GM21786 (cell line): Measurements from ENCODE around the gene PDGFRA.
A peak's percentile ranks its signal among the peaks of the same experiment; 100 is the strongest.
"Not testable (repeated sequence)": the region's sequence is repeated elsewhere in the genome, so short reads cannot be mapped to it uniquely, and the experiment has no call there.

Source experiments
- ATAC-seq: cut with Tn5 transposase; IDR thresholded peaks from one replicate; pipeline ENCODE4 v1.9.1; 2021; ENCODE audit not compliant: unreplicated experiment

The PDGFRA gene

DNA sequence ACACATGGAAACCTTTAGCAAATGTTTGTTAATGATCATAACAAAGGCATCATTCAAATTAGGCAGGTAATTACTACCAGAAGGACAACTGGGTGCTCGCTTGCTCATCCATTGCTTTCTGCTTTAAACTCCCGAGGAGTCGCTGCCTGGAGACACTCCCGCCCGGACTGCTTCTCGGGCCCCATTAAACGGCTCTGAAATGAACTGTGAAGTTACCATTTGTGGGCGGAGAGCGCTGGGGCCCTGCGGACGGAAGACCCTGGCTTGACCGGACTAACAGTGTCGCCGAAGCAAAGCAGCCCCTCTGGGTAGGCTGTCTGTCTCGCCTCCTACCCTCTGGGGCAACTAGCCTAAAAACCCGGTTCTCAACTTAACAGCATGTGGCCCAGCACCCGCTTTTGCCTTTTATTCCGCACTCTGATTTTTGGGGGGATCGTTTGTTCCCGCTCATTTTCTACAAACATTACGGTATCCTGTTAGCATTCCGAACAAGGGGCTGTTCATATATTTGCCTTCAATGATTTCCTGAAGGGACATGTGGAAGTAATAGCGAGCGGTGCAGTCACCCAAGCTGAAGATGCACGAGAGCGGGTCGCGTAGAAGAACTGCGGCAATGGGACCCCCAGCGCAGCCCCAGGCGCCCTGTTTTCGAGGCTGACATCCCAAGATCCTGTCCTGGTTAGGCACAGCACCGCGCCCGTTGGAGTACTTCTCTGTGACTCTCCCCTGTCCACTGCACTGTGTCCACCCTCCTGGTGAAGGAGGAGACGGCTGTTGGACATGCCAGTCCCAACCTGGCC is 1.6 kb upstream of the PDGFRA start:
- ATAC-seq: no peak

DNA sequence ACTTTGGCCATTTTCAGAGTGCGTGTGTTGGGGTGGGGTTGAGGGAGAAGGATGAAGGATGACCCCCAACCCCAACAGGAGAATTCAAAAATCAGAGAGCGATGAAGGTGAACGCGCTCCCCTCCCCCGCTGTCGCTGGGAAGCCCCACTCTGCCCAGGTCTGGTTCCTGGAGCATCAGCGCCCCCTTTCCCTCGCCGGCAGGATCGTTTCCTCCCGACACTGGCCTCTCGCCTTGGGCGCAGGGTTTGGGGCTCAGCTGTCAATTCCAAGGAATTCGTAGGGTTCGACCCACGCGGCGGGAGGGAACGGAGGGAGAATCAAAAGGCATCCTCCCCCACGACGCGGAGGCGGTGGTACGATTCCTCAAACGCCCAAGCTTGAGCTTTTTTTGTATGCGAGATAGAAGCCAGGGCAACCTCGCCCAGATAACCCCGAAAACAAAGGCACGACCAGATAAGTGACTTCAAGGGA is 1.0 kb upstream of the PDGFRA start:
- no peak for ATAC-seq

DNA sequence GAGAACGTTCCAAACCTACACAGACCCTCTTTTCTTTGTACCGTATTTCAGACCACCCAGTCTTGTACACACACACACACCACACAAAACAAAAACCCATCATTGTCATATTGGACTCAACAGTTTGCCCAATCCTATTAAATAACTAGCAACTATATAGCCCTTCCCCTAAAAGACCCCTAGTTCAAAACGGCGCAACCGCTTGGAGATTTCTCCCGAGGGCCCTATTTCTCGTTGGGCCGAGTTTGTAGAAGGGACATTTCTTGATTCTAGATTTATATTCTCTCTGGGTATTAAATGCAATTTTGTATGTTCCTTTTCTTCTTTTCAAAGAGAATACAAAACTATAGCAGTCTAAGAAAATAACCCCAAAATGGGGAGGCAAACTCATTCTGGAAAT is 547 bp upstream of the PDGFRA start:
- ATAC-seq: no peak

DNA sequence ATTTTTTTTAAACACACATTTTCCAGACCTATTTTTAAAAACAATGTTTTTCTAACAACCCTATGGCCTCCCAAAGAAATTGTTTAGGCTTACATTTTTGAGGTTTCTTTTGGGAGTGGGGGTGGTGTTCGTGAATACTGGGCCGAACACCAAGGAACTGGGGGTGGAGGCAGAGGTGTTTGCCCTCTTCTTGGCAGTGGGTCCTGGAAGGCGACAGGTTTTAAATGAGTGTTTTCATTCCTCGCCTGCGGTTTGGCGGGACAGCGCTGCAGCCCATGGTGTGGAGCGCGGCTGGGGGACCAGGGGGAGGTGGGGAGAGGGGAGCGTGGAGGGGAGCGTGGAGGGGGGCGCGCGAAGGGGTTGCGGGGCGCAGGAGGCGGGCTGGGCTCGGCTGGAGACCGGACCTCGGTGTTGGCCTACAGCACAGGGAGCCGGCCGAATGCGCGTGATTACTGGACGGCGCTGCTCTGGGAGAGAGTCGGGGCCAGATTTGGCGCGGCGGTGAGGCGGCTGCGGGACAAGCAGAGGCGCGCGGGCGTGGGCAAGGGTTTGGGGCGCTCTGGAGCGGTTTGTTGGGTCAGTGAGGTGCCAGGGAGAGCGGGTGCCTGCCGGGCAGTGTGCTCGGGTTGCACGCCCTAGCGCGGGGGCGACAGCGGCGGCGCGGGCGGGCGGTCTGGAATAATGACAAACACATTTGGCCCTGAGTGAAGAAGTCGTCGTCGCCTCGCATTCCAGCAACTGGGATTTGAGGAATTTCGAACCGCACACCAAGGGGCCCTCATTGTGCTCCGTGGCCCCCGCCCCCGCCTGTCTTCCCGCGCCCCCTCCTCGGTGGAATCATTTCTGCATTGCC is 764 bp downstream of the PDGFRA start:
- ATAC-seq: no peak

DNA sequence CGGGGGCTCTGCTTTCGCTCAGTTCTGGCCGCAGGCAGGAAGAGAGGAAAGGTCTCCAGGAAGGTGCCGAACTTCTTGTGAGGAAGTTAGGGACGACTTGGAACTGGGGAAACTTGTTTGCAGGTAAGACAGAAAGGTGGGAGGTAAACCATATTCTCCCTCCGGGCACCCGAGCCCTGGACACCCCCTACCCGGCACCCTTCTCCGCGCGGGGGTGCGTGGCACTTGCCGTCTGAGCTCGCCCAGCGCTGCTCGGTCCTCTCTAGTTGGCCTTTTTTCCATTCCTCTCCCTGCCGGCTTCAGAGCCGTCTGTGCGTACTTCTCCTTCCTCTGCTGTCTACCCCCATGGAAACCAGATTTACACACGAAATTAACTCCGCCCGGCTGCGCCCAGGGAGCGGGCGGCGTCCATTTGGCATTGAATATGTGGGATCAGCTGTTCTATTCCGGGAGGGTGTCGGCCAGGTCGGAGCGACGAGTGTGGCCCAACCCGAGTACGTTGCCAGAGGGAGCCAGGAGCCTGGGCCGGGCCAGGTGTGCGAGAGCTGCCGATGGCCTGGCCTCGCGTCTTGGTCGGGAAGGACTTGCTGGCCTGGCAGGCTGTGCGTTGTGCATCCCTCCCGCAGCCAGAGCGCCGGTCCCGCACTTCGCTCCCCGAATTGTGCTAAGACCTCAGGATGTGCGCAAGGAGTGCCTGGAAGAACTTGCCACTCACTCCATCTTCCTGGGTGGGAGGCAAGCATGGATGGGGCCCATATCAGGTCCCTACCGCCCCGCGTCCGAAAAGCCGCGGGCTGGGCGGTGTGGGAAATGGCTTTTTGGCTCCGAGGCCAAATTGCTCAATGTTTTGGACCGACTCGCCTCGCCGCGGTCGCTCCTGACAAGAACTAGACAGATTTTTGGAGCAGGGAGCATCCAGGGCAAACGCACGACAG is 1.7 kb downstream of the PDGFRA start:
- no peak for ATAC-seq

DNA sequence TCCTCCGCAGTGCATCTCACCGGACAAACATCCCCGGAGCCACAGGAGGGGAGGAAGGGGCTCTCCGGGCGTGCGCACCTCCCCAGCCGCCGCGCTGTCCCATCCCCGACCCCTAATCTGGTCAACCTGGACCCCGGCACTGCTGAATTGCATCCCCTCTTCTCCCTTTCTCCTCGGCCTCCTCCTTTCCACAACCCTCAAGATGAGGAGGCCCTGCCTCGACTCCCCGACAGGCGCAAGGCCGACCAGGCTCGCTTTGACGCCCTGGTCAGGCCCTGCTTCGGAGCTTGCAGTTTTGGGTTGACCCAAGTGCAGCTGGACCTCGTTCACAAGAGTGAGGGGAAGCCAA is 2.3 kb downstream of the PDGFRA start:
- ATAC-seq: no peak

DNA sequence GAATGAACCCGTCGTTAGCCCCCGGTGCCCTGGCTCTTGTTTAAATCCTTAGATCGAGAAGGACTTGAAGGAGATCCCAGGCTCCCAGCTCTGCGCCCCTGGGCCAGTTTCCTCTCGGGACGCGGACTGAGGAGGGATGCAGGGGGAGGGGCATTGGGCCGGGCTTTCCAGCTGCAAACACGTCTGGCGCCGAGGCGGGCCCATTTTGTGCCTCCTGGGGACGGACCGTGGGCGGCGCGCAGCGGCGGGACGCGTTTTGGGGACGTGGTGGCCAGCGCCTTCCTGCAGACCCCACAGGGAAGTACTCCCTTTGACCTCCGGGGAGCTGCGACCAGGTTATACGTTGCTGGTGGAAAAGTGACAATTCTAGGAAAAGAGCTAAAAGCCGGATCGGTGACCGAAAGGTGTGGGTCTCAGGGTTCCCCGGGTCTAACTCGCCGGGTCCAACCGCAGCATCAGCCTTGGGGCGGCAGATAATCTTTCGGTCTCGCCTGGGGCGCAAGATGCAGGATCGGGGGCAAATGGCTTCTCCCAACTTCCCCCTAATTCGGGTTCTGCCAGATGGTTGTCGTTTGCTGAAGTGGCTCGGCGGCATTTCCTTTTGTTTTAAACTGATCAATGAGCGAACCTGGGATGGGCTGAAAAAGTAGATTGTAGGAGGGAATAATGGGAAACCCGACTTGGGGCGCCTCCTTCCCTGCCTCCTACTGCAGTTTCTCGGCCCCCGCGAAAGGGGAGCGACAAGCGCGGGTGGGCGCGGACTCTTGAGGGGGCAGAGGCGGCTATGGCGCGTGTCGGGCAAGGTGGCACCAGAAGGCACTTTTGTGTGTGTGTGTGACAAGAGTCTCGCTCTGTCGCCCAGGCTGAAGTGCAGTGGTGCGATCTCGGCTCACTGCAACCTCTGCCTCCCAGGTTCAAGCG is 2.9 kb downstream of the PDGFRA start:
- no peak for ATAC-seq

DNA sequence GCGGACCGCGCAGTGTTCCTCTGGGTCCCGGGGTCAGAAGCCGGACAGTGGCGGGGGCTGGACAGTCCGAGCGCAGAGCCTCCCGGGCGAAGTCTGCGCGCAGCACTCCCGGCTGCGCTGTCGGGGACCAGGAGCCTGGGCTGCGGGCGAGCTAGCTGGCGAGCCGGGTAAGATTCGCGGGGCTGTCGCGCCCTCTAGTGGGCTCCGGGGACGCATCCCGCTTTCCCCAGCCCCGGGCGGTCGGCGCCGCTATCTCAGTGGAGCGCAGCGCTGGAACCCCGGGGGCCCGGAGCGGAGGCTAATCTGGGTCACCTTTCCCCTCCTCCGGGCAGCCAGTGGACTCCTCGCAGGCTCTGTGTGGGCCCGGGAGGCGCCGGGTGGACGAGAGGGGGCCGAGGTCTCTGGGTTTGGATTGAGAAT is 4.2 kb downstream of the PDGFRA start:
- peak; percentile 80 for ATAC-seq

DNA sequence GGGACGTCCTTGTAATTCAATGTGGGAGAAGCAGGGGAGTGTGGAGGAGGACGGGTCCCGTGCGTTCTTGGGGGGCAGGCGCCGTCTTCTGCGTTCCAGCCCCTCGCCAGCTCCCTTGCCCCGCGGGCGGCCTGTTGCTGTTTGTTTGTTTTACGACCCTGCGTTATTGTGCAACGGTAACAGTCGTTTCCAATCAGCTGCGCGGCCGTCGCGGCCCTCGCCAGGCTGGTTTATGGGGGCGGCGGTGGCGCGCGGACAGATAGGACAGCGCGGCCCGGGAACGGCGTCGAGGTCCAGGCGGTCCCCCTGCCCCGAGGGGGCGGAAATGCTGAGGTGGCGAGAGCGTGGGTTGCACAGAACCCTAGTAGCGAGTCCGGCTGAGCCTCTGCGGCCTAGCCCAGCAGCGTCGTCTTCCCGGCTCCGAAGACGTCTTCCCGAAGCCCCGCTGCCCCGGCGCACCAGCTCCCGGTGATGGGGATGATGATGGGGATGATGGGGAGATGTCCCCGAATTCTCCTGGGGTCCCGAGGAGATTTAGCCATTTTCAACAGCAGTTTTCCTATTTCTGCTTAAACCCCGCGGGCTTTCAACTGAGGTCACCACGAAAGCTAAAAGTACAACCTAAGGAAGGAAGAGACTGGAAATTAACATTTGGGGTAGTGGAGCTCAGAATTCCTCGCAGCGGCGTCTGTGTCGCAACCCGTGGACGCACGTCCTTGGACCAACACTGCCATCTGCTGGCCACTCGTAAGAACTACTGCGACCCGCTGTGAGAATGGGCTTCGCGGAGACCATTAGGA is 4.8 kb downstream of the PDGFRA start:
- ATAC-seq: peak; percentile 45

DNA sequence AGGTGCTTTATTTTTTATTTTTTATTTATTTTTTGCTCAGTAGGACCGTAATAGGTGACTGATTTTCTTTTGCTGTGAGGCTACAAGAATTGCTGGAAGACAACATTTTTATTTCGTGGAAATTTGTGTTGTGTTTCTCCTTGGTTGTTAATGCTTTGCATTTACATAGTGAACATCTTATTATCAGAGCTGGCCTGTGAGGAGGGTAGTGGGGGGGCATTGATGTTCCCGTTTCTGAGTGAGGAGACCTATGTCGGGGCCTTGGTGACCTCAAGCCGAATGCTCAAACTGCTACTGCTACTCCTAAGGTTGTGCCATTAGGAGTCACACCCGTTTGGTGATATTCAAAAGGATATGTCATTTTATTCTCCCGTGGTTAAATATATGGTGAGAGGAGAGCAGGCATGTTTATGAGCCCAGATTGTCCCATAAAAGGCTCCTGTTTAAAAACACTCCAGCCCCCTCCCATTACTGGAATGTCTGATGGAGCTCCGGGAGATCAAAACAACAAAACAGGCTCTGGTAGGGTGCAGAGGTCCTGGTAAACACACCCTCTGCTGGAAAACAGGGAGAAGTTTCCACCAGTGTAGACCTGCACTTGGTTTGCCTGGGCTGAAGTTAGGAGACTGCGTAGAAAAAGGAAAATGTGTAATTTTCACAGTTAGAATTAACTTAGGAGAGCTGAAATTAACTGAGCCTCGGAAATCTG is 5.6 kb downstream of the PDGFRA start:
- ATAC-seq: no peak

DNA sequence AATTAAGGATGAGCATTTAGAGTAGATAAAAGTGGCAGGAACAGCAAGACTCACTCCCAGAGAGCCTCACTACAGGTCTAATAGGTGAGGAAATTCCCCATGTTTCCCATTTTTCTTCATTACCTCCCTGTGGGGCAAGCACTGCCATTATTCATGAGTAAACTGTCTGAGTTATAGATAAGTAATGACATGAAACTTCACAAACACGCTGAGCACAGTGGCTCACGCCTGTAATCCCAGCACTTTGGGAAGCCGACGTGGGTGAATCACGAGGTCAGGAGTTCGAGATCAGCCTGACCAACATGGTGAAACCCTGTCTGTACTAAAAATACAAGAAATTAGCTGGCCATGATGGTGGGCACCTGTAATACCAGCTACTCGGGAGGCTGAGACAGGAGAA is 7.2 kb downstream of the PDGFRA start:
- not testable (repeated sequence) for ATAC-seq

DNA sequence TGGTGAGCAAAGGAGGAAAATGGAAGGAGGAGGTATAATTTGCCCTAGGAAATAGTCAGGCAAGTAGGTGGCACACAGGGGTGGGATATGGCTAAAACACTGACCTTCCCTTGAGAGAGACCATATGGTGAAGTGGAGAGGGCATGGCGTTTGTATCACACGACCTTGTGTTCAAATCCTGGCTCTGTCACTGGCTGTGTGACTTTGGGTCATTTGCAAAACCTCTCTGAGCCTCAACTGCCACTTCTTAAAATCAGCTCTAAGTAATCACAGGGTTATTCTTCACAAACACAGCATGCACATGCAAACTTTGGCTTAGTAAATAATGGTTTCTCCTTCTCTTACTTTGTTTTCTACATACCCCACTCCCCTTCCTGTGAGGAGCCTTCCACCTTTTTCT is 8.7 kb downstream of the PDGFRA start:
- no peak for ATAC-seq

DNA sequence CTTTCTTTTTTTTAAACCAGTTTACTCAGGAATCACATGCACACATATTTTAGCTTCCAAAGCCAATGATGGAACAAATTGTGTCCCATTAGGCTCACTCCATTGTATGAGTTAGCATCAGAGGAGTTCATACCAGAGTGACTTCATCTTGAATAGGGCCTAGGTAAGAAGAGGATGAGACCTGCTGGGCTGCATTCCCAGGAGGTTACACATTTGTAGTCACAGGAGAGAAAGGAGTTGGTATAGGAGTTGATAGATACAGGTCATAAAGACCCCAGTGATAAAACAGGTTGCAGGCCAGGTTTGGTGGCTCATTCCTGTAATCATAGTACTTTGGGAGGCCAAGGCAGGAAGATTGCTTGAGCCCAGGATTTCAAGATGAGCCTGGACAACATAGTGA is 9.3 kb downstream of the PDGFRA start:
- no peak for ATAC-seq

DNA sequence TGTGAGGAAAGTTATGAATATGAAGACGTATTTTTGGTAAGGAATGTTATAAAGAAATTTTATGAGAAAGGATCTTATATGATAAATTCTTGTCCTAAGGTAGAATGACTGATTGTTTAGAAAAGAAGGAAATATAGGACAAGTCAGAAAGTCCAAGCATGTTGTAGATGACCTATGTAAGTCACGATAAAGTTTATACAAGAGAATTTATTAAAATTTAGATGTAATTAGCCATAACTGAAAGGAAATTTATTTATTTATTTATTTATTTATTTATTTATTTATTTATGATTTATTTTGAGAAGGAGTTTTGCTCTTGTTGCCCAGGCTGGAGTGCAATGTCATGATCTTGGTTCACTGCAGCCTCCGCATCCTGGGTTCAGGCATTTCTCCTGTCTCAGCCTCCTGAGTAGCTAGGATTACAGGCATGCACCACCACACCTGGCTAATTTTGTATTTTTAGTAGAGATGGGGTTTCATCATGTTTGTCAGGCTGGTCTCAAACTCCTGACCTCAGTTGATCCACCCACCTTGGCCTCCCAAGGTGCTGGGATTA is 12.3 kb downstream of the PDGFRA start:
- not testable (repeated sequence) for ATAC-seq

DNA sequence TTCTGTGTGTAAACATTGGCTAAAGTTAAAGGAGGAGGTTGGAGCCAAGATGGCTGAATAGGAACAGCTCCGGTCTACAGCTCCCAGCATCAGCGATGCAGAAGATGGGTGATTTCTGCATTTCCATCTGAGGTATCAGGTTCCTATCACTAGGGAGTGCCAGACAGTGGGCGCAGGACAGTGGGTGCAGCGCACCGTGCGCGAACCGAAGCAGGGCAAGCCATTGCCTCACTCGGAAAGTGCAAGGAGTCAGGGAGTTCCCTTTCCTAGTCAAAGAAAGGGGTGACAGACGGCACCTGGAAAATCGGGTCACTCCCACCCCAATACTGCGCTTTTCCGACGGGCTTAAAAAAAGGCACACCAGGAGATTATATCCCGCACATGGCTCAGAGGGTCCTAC is 14.4 kb downstream of the PDGFRA start:
- ATAC-seq: not testable (repeated sequence)

DNA sequence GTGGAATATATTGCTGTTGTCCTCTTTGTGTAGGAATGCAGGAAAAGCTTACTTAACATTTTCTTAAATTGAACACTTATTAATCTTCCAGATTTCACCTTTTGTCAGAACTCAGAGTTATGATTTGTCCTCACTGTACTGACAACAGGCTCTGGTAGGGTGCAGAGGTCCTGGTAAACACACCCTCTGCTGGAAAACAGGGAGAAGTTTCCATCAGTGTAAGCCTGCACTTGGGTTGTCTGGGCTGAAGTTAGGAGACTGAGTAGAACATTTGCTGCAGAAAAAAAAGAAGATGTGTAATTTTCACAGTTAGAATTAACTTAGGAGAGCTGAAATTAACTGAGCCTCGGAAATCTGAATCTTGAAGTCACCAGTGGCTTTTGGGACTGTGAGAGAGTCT is 23.2 kb downstream of the PDGFRA start:
- ATAC-seq: not testable (repeated sequence)

DNA sequence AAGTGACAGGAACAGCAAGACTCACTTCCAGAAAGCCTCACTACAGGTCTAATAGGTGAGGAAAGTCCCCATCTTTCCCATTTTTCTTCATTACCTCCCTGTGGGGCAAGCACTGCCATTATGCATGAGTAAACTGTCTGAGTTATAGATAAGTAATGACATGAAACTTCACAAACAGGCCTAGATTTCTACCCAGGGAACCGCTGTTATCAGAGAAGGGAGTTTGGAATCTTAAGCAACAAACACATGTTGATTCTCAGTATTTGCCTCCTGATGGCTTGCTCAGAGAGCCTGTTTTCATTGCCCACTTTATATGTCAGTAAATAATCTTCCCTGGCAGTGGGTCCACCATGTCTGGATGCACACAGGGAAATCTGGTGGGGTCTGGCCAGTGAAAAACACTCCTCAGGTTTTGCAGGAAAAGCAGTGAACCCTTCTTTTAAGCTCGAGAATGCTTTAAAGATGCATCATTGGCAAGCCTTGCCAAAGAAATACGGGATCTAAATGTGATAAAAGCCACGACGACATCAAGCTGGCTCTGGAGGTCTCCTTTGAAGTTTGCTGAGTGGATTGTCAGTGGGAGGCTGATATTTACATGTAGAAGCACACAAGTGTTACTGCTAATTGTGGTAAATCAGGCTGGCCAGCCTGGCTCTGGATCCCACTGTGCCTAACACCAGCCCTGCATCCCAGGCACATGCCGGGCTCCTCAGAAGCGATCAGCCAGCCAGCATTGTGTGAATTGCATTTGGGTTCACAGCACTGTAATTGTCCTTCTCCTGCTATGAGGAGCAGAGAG is 25.2 kb downstream of the PDGFRA start:
- ATAC-seq: no peak

DNA sequence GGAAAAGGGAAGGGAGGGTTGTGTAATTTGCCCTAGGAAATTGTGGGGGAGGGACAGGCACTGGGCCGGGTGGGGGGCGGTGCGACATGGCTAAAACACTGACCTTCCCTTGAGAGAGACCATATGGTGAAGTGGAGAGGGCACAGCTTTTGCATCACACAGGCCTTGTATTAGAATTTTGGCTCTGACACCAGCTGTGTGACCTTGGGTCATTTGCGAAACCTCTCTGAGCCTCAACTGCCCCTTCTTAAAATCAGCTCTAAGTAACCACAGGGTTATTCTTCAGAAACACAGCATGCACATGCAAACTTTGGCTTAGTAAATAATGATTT is 25.8 kb downstream of the PDGFRA start:
- no peak for ATAC-seq
